Subcutaneous adipose tissue (tissue), 4 donors: Measurements from ENCODE around the gene AIRE. TPM values are rescaled to one million over a fixed set of nuclear protein-coding genes. Genes with fewer than 3 reads are reported as not detected.
"Not testable (repeated sequence)": the region's sequence is repeated elsewhere in the genome, so short reads cannot be mapped to it uniquely, and the experiment has no call there.

Experiments used
- CTCF ChIP-seq: fragments of 450-650 bp; IDR thresholded peaks from one replicate; pipeline ENCODE4 v1.5.1; 2016; ENCODE audit warnings: low read depth, mild to moderate bottlenecking, control low read depth, antibody characterized with exemption, moderate library complexity
- total RNA-seq, 4 donors: library from RNA; depleted of rRNA; stranded (reverse); fragments of >200 nt; gene quantifications; one replicate each; pipeline ENCODE4 v1.1.0, GENCODE V29; 2016

Gene AIRE
- not detected for total RNA-seq

GRCh38 chr21:44285138-44285992 is at the start of gene AIRE:
AIRE (plus strand) TSS chr21:44285876; CDS start chr21:44286007, 131 bp downstream.
- TF ChIP-seq CTCF: no peak

- not testable (repeated sequence) for TF ChIP-seq CTCF
These were observed 44.8 kb upstream of the AIRE start, which contains the start of gene ICOSLG for GRCh38 chr21:44240842-44241241. ICOSLG (minus strand) TSS chr21:44240943; CDS start chr21:44240817, 126 bp downstream.

- no peak for TF ChIP-seq CTCF
These were observed 31.6 kb upstream of the AIRE start for GRCh38 chr21:44253832-44254710.

- TF ChIP-seq CTCF: no peak
These were observed 30.1 kb upstream of the AIRE start for GRCh38 chr21:44255511-44255981.

- TF ChIP-seq CTCF: no peak
These were observed 27.5 kb upstream of the AIRE start for GRCh38 chr21:44258056-44258725.

- no peak for TF ChIP-seq CTCF
These were observed 26.5 kb upstream of the AIRE start for GRCh38 chr21:44259082-44259705.
